ENCODE measurements around the gene CORO1A. TPM values are rescaled to one million over a fixed set of nuclear protein-coding genes. Genes with fewer than 3 reads are reported as not detected.
"Not testable (repeated sequence)": the region's sequence is repeated elsewhere in the genome, so short reads cannot be mapped to it uniquely, and the experiment has no call there.

Gene CORO1A
- total RNA-seq, 3 donors from 2014 or later (not counting 1 experiment from before 2014, with no cell fraction given): 699 to 926 (median 829) TPM

- Histone ChIP-seq H3K27ac (ENCODE audit: low read length) (peak overlapping the region; percentile 82), H3K9me3 (ENCODE audit: control insufficient read depth, insufficient read depth, low read length) (no peaks in the 10 kb centered on the region), H3K4me3 (ENCODE audit: low read length) (no peak overlapping the region), H3K36me3 (ENCODE audit: control insufficient read depth, insufficient read depth, low read length) (peaks cover 37% of the 10 kb centered on the region), H3K4me1 (ENCODE audit: control insufficient read depth, insufficient read depth, low read length) (peaks cover 36% of the 10 kb centered on the region), H3K27me3 (ENCODE audit: control insufficient read depth, insufficient read depth, low read length) (no peaks in the 10 kb centered on the region)
- Mint-ChIP-seq H3K4me1 (peaks cover 19 to 34% of the 10 kb centered on the region in 2 donors), H3K36me3 (no peaks in the 10 kb centered on the region), H3K4me3 (no peak overlapping the region), H3K27ac (peak overlapping the region in 1 of 2 donors; percentile 89), H3K27me3 (ENCODE audit: low read depth in 2 of 2) (no peaks in the 10 kb centered on the region), H3K9me3 (no peaks in the 10 kb centered on the region)
- TF ChIP-seq CTCF (IDR thresholded peaks at IDR 0.05): no peak
- no peak for ATAC-seq
- WGBS (ENCODE audit: insufficient coverage): 91% methylated on average over 19 of the region's 23 CpGs
- peak in 1 of 2 donors; percentile 22 for DNase-seq
- intact Hi-C loops (cut with micrococcal nuclease): no loop called here
These were observed 4.7 kb downstream of the CORO1A start for GRCh38 chr16:30187971-30188561.

- H3K27me3 Mint-ChIP-seq (ENCODE audit: low read depth in 2 of 2); intact Hi-C loops (cut with micrococcal nuclease); H3K4me3 ChIP-seq (ENCODE audit: low read length); H3K27ac ChIP-seq (ENCODE audit: low read length); H3K27me3 ChIP-seq (ENCODE audit: control insufficient read depth, insufficient read depth, low read length); DNase-seq; H3K9me3 Mint-ChIP-seq; H3K27ac Mint-ChIP-seq; H3K9me3 ChIP-seq (ENCODE audit: control insufficient read depth, insufficient read depth, low read length); ATAC-seq; H3K4me3 Mint-ChIP-seq; H3K36me3 Mint-ChIP-seq: not testable (repeated sequence)
- peaks cover 9 to 13% of the 10 kb centered on the region in 2 donors for H3K4me1 Mint-ChIP-seq
- H3K4me1 ChIP-seq (ENCODE audit: control insufficient read depth, insufficient read depth, low read length): peaks cover 22% of the 10 kb centered on the region
- 91% methylated on average over 3 of the region's 12 CpGs for WGBS (ENCODE audit: insufficient coverage)
- peaks cover 22% of the 10 kb centered on the region for H3K36me3 ChIP-seq (ENCODE audit: control insufficient read depth, insufficient read depth, low read length)
These were observed 7.8 kb downstream of the CORO1A start for GRCh38 chr16:30191158-30191557.

- H3K4me3 Mint-ChIP-seq; H3K9me3 ChIP-seq (ENCODE audit: control insufficient read depth, insufficient read depth, low read length); H3K27me3 ChIP-seq (ENCODE audit: control insufficient read depth, insufficient read depth, low read length); H3K27ac Mint-ChIP-seq; H3K36me3 ChIP-seq (ENCODE audit: control insufficient read depth, insufficient read depth, low read length); H3K36me3 Mint-ChIP-seq; intact Hi-C loops (cut with micrococcal nuclease); H3K27ac ChIP-seq (ENCODE audit: low read length); H3K4me3 ChIP-seq (ENCODE audit: low read length); H3K9me3 Mint-ChIP-seq; DNase-seq; H3K4me1 ChIP-seq (ENCODE audit: control insufficient read depth, insufficient read depth, low read length); H3K27me3 Mint-ChIP-seq (ENCODE audit: low read depth in 2 of 2); H3K4me1 Mint-ChIP-seq: not testable (repeated sequence)
- WGBS (ENCODE audit: insufficient coverage): no CpG with 5 or more reads among the region's 21 CpGs
- ATAC-seq: peak in 2 of 3 donors; percentile 0 to 1
These were observed 9.7 kb downstream of the CORO1A start for GRCh38 chr16:30193098-30193497.

GRCh38 chr16:30193615-30194014 lies 10.2 kb downstream of the CORO1A start, which contains the start of the genes BOLA2B and SLX1A:
BOLA2B (minus strand) TSS chr16:30193666; CDS start chr16:30193595, 71 bp downstream.
SLX1A (plus strand) TSS chr16:30193875; CDS start chr16:30194085, 210 bp downstream.
- H3K36me3 ChIP-seq (ENCODE audit: control insufficient read depth, insufficient read depth, low read length); H3K4me1 Mint-ChIP-seq; H3K27ac Mint-ChIP-seq; H3K9me3 Mint-ChIP-seq; H3K4me1 ChIP-seq (ENCODE audit: control insufficient read depth, insufficient read depth, low read length); H3K27ac ChIP-seq (ENCODE audit: low read length); H3K4me3 Mint-ChIP-seq; intact Hi-C loops (cut with micrococcal nuclease); H3K27me3 Mint-ChIP-seq (ENCODE audit: low read depth in 2 of 2); H3K36me3 Mint-ChIP-seq; DNase-seq; H3K27me3 ChIP-seq (ENCODE audit: control insufficient read depth, insufficient read depth, low read length); H3K9me3 ChIP-seq (ENCODE audit: control insufficient read depth, insufficient read depth, low read length): not testable (repeated sequence)
- peak within 1 kb of the TSS; percentile 33 for H3K4me3 ChIP-seq (ENCODE audit: low read length)
- WGBS (ENCODE audit: insufficient coverage): no CpG with 5 or more reads among the region's 34 CpGs
- peak; percentile 86 to 96 (median 88) for ATAC-seq

- H3K4me1 Mint-ChIP-seq; DNase-seq; H3K4me3 Mint-ChIP-seq; H3K27ac ChIP-seq (ENCODE audit: low read length); H3K36me3 ChIP-seq (ENCODE audit: control insufficient read depth, insufficient read depth, low read length); H3K9me3 ChIP-seq (ENCODE audit: control insufficient read depth, insufficient read depth, low read length); H3K36me3 Mint-ChIP-seq; H3K27ac Mint-ChIP-seq; H3K27me3 Mint-ChIP-seq (ENCODE audit: low read depth in 2 of 2); H3K4me1 ChIP-seq (ENCODE audit: control insufficient read depth, insufficient read depth, low read length); H3K9me3 Mint-ChIP-seq; H3K27me3 ChIP-seq (ENCODE audit: control insufficient read depth, insufficient read depth, low read length); intact Hi-C loops (cut with micrococcal nuclease): not testable (repeated sequence)
- peak; percentile 76 to 90 (median 77) for ATAC-seq
- peak overlapping the region; percentile 33 for H3K4me3 ChIP-seq (ENCODE audit: low read length)
- WGBS (ENCODE audit: insufficient coverage): 0% methylated on average over 10 of the region's 60 CpGs
These were observed 10.9 kb downstream of the CORO1A start for GRCh38 chr16:30194172-30194925.

GRCh38 chr16:30197001-30197400 lies 13.6 kb downstream of the CORO1A start:
- H3K27ac ChIP-seq (ENCODE audit: low read length); H3K27ac Mint-ChIP-seq; H3K4me3 ChIP-seq (ENCODE audit: low read length); H3K36me3 Mint-ChIP-seq; H3K27me3 ChIP-seq (ENCODE audit: control insufficient read depth, insufficient read depth, low read length); H3K4me1 ChIP-seq (ENCODE audit: control insufficient read depth, insufficient read depth, low read length); H3K27me3 Mint-ChIP-seq (ENCODE audit: low read depth in 2 of 2); H3K4me3 Mint-ChIP-seq; H3K36me3 ChIP-seq (ENCODE audit: control insufficient read depth, insufficient read depth, low read length); DNase-seq; intact Hi-C loops (cut with micrococcal nuclease); H3K4me1 Mint-ChIP-seq; H3K9me3 ChIP-seq (ENCODE audit: control insufficient read depth, insufficient read depth, low read length); ATAC-seq; H3K9me3 Mint-ChIP-seq: not testable (repeated sequence)
- WGBS (ENCODE audit: insufficient coverage): 50% methylated on average over 1 of the region's 2 CpGs

GRCh38 chr16:30199049-30199448 lies 15.6 kb downstream of the CORO1A start, which contains the start of gene SULT1A3:
SULT1A3 (plus strand) TSS chr16:30199255; CDS start chr16:30200729, 1,474 bp downstream.
- H3K27me3 ChIP-seq (ENCODE audit: control insufficient read depth, insufficient read depth, low read length); H3K9me3 ChIP-seq (ENCODE audit: control insufficient read depth, insufficient read depth, low read length); H3K9me3 Mint-ChIP-seq; DNase-seq; ATAC-seq; H3K4me3 ChIP-seq (ENCODE audit: low read length); H3K4me1 Mint-ChIP-seq; H3K4me1 ChIP-seq (ENCODE audit: control insufficient read depth, insufficient read depth, low read length); H3K36me3 ChIP-seq (ENCODE audit: control insufficient read depth, insufficient read depth, low read length); H3K36me3 Mint-ChIP-seq; H3K27me3 Mint-ChIP-seq (ENCODE audit: low read depth in 2 of 2); H3K27ac ChIP-seq (ENCODE audit: low read length); H3K27ac Mint-ChIP-seq; H3K4me3 Mint-ChIP-seq; intact Hi-C loops (cut with micrococcal nuclease): not testable (repeated sequence)
- WGBS (ENCODE audit: insufficient coverage): no CpG with 5 or more reads among the region's 3 CpGs

Data from natural killer cell (primary cell).